K562 (cell line): Measurements from ENCODE around the gene IL37. TPM values are rescaled to one million over a fixed set of nuclear protein-coding genes. Genes with fewer than 3 reads are reported as not detected.

ENCODE experiments used
- ATF7 ChIP-seq: fragments of 450-650 bp; IDR thresholded peaks from 2 replicates; pipeline ENCODE4 v1.7.1; 2014; ENCODE audit warnings: mild to moderate bottlenecking, moderate library complexity
- BHLHE40 ChIP-seq: IDR thresholded peaks from 2 replicates; pipeline ENCODE4 v1.6.1; 2011; ENCODE audit warnings: low read length, improper control_type of control experiment
- CTBP1 ChIP-seq: fragments of 450-650 bp; IDR thresholded peaks from 2 replicates; pipeline ENCODE4 v1.6.1; 2016; ENCODE audit warnings: borderline replicate concordance
- DMBX1 ChIP-seq: fragments of 250-450 bp; sonication (Bioruptor Pico); IDR thresholded peaks from 2 replicates; pipeline ENCODE4 v1.8.0; 2022; ENCODE audit warnings: inconsistent platforms, mild to moderate bottlenecking, moderate library complexity, borderline replicate concordance
- JUN ChIP-seq, 2 experiments: sonication (generic) in 1 of 2; formaldehyde crosslinking in 1 of 2; IDR thresholded peaks; 2 replicates each; pipeline versions ENCODE4 v1.6.1 to v1.8.0; 2012 to 2022; ENCODE audit warnings: borderline replicate concordance in 2 of 2, mild to moderate bottlenecking in 2 of 2, improper control_type of control experiment in 1 of 2, low read depth in 1 of 2, low read length in 1 of 2, missing genetic modification reagents in 1 of 2
- JUND ChIP-seq, 2 experiments: IDR thresholded peaks; 2 replicates in 1 of 2; 3 replicates in 1 of 2; pipeline ENCODE4 v1.6.1; 2011; ENCODE audit warnings: borderline replicate concordance in 2 of 2, low read depth in 2 of 2, low read length in 2 of 2, improper control_type of control experiment in 1 of 2, missing biosample characterization in 1 of 2, missing genetic modification characterization in 1 of 2, missing genetic modification reagents in 1 of 2
- MECOM ChIP-seq: fragments of 250-450 bp; sonication (Bioruptor Pico); IDR thresholded peaks from 2 replicates; pipeline ENCODE4 v1.8.0; 2022; ENCODE audit warnings: inconsistent platforms
- MTA2 ChIP-seq: fragments of 450-650 bp; IDR thresholded peaks from 2 replicates; pipeline ENCODE4 v1.6.1; 2016; ENCODE audit warnings: low read depth
- MYNN ChIP-seq, 2 experiments: sonication (generic); formaldehyde crosslinking in 1 of 2; IDR thresholded peaks; 2 replicates each; pipeline versions ENCODE4 v1.5.0 to v1.6.1; 2016 to 2020; ENCODE audit warnings: antibody characterized with exemption in 1 of 2, missing genetic modification reagents in 1 of 2
- NCOA4 ChIP-seq: fragments of 450-650 bp; IDR thresholded peaks from 2 replicates; pipeline ENCODE4 v1.6.1; 2018; ENCODE audit warnings: mild to moderate bottlenecking; ENCODE audit not compliant: partially characterized antibody
- NCOR1 ChIP-seq: fragments of 450-650 bp; IDR thresholded peaks from 2 replicates; pipeline ENCODE4 v1.6.1; 2016; ENCODE audit warnings: mild to moderate bottlenecking, moderate library complexity
- NR2F6 ChIP-seq: fragments of 450-650 bp; formaldehyde crosslinking; IDR thresholded peaks from 2 replicates; pipeline ENCODE4 v1.4.0; 2020; ENCODE audit warnings: mild to moderate bottlenecking
- POLR2AphosphoS5 ChIP-seq: IDR thresholded peaks from 2 replicates; pipeline ENCODE4 v1.6.1; 2011; ENCODE audit warnings: mild to moderate bottlenecking, low read depth, low read length, moderate library complexity; ENCODE audit not compliant: control insufficient read depth, insufficient read depth
- SIN3B ChIP-seq: fragments of 450-650 bp; IDR thresholded peaks from 2 replicates; pipeline ENCODE4 v1.6.1; 2017; ENCODE audit warnings: low read depth, mild to moderate bottlenecking, moderate library complexity
- SMARCE1 ChIP-seq: fragments of 450-650 bp; IDR thresholded peaks from 2 replicates; pipeline ENCODE4 v1.7.1; 2016; ENCODE audit warnings: mild to moderate bottlenecking
- STAG1 ChIP-seq: sonication (generic); formaldehyde crosslinking; IDR thresholded peaks from 2 replicates; pipeline ENCODE4 v1.5.0; 2020; ENCODE audit warnings: missing genetic modification reagents, borderline replicate concordance
- STAT5A ChIP-seq: IDR thresholded peaks from 2 replicates; pipeline ENCODE4 v1.6.1; 2012; ENCODE audit warnings: low read length, inconsistent platforms, borderline replicate concordance
- TCF3 ChIP-seq: sonication (generic); formaldehyde crosslinking; IDR thresholded peaks from 2 replicates; pipeline ENCODE4 v1.4.0; 2020; ENCODE audit warnings: mild to moderate bottlenecking, missing genetic modification reagents
- ZNF263 ChIP-seq: sonication (generic); formaldehyde crosslinking; IDR thresholded peaks from 2 replicates; pipeline ENCODE4 v1.8.0; 2022; ENCODE audit warnings: mild to moderate bottlenecking, missing genetic modification reagents, borderline replicate concordance
- ZNF316 ChIP-seq: fragments of 450-650 bp; IDR thresholded peaks from 2 replicates; pipeline ENCODE4 v1.6.1; 2016
- ZNF644 ChIP-seq: fragments of 200-800 bp; sonication (Bioruptor generic); IDR thresholded peaks from 2 replicates; pipeline ENCODE4 v1.6.1; 2016; ENCODE audit warnings: low read depth, missing genetic modification characterization, missing compliant biosample characterization
- ZNF707 ChIP-seq: fragments of 250-450 bp; sonication (Bioruptor Pico); conservative IDR thresholded peaks from 2 replicates; pipeline ENCODE4 v1.8.0; 2022; ENCODE audit warnings: inconsistent platforms, mild to moderate bottlenecking, moderate library complexity
- polyA plus RNA-seq, 8 experiments: library from polyadenylated mRNA; depleted of rRNA in 4 of 8; stranded (reverse) in 5 of 8; unstranded in 3 of 8; fragments of >200 nt; fragmentation: Nextera tagmentation in 2 of 8; fragmentation: Illumina TruSeq in 1 of 8; extraction: Ambion mirVana in 2 of 8; extraction: Trizol in 1 of 8; gene quantifications; 2 replicates each; pipeline versions ENCODE4 v1.2.1 to v1.2.3, GENCODE V29; 2011 to 2014; ENCODE audit warnings: inconsistent platforms in 1 of 8, missing spikeins in 1 of 8
- total RNA-seq, 7 experiments: library from RNA; depleted of rRNA in 6 of 7; stranded (reverse); fragments of >200 nt in 6 of 7; fragmentation: Illumina TruSeq in 2 of 7; extraction: Trizol in 2 of 7; gene quantifications; 2 replicates each; pipeline versions ENCODE4 v1.2.1 to v1.2.3, GENCODE V29; 2011 to 2021; ENCODE audit warnings: low replicate concordance in 1 of 7
- TF ChIP-seq, protein P1 (sequence below), 3 experiments: fragments of 200-800 bp in 1 of 3; sonication (Bioruptor generic) in 1 of 3; sonication (generic) in 1 of 3; formaldehyde crosslinking in 1 of 3; IDR thresholded peaks; 2 replicates each; pipeline versions ENCODE4 v1.6.1 to v1.8.0; 2016 to 2022; ENCODE audit warnings: mild to moderate bottlenecking in 2 of 3, missing compliant biosample characterization in 2 of 3, missing genetic modification characterization in 2 of 3, missing genetic modification reagents in 1 of 3
- TF ChIP-seq, protein P2 (sequence below): fragments of 250-450 bp; sonication (Bioruptor Pico); IDR thresholded peaks from 2 replicates; pipeline ENCODE4 v1.4.0; 2020; ENCODE audit warnings: borderline replicate concordance
- TF ChIP-seq, protein P3 (sequence below): IDR thresholded peaks from 2 replicates; pipeline ENCODE4 v1.6.1; 2014; ENCODE audit warnings: antibody characterized with exemption

IL37 gene
- total and polyA plus RNA-seq, 9 of the 15 experiments (the other 6 are each of a cell fraction or from before 2014, with no cell fraction given): not detected

DNA sequence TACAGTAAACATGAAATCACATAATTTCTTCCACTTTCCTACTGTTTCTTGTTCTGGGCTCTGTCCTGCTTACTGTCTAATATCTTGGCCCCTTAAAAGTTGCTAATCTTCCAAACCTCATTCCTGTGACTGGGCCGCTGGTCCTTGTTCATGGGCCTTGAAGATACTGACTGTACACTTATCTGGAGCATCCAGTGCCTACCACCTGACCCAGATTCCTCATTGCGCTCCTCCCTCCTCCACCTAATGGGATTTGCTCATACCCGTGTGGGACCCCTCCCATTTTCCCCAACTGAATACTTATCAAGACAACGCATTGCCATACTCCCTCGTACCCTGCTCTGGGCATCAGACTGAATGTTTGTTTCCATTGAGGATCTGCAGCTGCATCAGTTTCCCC lies 6.1 kb upstream of the IL37 start (continued):
- TF ChIP-seq, protein P1, sequence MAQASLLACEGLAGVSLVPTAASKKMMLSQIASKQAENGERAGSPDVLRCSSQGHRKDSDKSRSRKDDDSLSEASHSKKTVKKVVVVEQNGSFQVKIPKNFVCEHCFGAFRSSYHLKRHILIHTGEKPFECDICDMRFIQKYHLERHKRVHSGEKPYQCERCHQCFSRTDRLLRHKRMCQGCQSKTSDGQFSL (CRISPR knock-in tag; IDR thresholded peaks at IDR 0.05): no peak
- TF ChIP-seq, protein P1 (tag; IDR thresholded peaks at IDR 0.05): no peak
- TF ChIP-seq MYNN (IDR thresholded peaks at IDR 0.05): no peak
- TF ChIP-seq MYNN (CRISPR knock-in tag; IDR thresholded peaks at IDR 0.05): no peak
- peak; percentile 88 for TF ChIP-seq TCF3 (CRISPR knock-in tag)
- no peak for TF ChIP-seq ATF7
- TF ChIP-seq ZNF263 (CRISPR knock-in tag): peak; percentile 66; the same call in 1 of the 2 replicates
- TF ChIP-seq MECOM (CRISPR knock-in tag): no peak
- TF ChIP-seq NCOR1: peak; percentile 82
- peak; percentile 17; the same call in 1 of the 2 replicates for TF ChIP-seq DMBX1 (CRISPR knock-in tag)
- TF ChIP-seq SMARCE1: 0 out of 2 replicates have a peak, but pooled peaks have one; percentile 37
- no peak for TF ChIP-seq NR2F6 (CRISPR knock-in tag)
- TF ChIP-seq, protein P2, sequence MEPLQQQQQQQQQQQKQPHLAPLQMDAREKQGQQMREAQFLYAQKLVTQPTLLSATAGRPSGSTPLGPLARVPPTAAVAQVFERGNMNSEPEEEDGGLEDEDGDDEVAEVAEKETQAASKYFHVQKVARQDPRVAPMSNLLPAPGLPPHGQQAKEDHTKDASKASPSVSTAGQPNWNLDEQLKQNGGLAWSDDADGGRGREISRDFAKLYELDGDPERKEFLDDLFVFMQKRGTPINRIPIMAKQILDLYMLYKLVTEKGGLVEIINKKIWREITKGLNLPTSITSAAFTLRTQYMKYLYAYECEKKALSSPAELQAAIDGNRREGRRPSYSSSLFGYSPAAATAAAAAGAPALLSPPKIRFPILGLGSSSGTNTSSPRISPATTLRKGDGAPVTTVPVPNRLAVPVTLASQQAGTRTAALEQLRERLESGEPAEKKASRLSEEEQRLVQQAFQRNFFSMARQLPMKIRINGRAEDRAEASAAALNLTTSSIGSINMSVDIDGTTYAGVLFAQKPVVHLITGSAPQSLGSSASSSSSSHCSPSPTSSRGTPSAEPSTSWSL (CRISPR knock-in tag): no peak
- no peak for TF ChIP-seq SIN3B
- peak; percentile 89 for TF ChIP-seq CTBP1
- TF ChIP-seq ZNF707 (CRISPR knock-in tag): no peak
- TF ChIP-seq, protein P3, sequence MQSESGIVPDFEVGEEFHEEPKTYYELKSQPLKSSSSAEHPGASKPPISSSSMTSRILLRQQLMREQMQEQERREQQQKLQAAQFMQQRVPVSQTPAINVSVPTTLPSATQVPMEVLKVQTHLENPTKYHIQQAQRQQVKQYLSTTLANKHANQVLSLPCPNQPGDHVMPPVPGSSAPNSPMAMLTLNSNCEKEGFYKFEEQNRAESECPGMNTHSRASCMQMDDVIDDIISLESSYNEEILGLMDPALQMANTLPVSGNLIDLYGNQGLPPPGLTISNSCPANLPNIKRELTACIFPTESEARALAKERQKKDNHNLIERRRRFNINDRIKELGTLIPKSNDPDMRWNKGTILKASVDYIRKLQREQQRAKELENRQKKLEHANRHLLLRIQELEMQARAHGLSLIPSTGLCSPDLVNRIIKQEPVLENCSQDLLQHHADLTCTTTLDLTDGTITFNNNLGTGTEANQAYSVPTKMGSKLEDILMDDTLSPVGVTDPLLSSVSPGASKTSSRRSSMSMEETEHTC: 0 out of 2 replicates have a peak, but pooled peaks have one; percentile 23
- TF ChIP-seq ZNF316: no peak
- peak; percentile 73 for TF ChIP-seq MTA2
- TF ChIP-seq STAG1: no peak
- TF ChIP-seq JUND (IDR thresholded peaks at IDR 0.05; ENCODE audit: borderline replicate concordance, low read depth, low read length): peak; percentile 17; the same call in 1 of the 2 replicates
- no peak for TF ChIP-seq JUND (tag; IDR thresholded peaks at IDR 0.05; ENCODE audit: borderline replicate concordance, low read depth, low read length)
- TF ChIP-seq JUN (IDR thresholded peaks at IDR 0.05; ENCODE audit: borderline replicate concordance, low read depth, low read length): no peak
- no peak for TF ChIP-seq JUN (CRISPR knock-in tag; IDR thresholded peaks at IDR 0.05; ENCODE audit: borderline replicate concordance)
- TF ChIP-seq STAT5A: peak; percentile 28; the same call in 1 of the 2 replicates
- TF ChIP-seq BHLHE40: no peak
- TF ChIP-seq POLR2AphosphoS5: peak; percentile 56; the same call in 1 of the 2 replicates
- no peak for TF ChIP-seq ZNF644 (tag)
- TF ChIP-seq NCOA4: no peak
